Measurements from ENCODE around the gene MYO5C. TPM values are rescaled to one million over a fixed set of nuclear protein-coding genes. Genes with fewer than 3 reads are reported as not detected.
A peak's percentile ranks its signal among the peaks of the same experiment; 100 is the strongest.

Gene MYO5C
- total RNA-seq, 4 donors from 2014 or later = 56.1 to 151 (median 84.5) TPM

DNA sequence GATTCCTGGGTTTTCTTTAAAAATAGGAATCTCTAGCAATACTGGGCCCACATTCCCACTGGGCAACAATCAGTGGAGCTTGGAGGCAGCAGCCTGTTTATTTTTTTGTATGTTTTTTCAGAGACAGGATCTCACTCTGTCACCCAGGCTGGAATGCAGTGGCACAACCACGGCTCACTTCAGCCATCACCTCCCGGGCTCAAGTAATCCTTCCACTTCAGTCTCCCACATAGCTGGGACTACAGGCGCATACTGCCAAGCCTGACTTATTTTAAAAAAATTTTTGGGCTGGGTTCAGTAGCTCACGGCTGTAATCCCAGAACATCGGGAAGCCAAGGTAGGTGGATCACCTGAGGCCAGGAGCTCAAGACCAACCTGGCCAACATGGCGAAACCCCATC lies 75.4 kb downstream of the MYO5C start:
- Histone ChIP-seq H3K9me3 (no peaks in the 10 kb centered on the region), H3K27me3 (no peaks in the 10 kb centered on the region), H3K4me3 (no peak overlapping the region), H3K4me1 (no peaks in the 10 kb centered on the region), H3K27ac (no peak overlapping the region), H3K36me3 (peaks cover 0 to 7% (median 0%) of the 10 kb centered on the region in 4 donors)
- TF ChIP-seq POLR2AphosphoS5 (IDR thresholded peaks at IDR 0.05) (no peak), EP300 (IDR thresholded peaks at IDR 0.05; ENCODE audit: low read depth) (no peak), POLR2A (IDR thresholded peaks at IDR 0.05) (no peak)
- TF ChIP-seq, protein P1, sequence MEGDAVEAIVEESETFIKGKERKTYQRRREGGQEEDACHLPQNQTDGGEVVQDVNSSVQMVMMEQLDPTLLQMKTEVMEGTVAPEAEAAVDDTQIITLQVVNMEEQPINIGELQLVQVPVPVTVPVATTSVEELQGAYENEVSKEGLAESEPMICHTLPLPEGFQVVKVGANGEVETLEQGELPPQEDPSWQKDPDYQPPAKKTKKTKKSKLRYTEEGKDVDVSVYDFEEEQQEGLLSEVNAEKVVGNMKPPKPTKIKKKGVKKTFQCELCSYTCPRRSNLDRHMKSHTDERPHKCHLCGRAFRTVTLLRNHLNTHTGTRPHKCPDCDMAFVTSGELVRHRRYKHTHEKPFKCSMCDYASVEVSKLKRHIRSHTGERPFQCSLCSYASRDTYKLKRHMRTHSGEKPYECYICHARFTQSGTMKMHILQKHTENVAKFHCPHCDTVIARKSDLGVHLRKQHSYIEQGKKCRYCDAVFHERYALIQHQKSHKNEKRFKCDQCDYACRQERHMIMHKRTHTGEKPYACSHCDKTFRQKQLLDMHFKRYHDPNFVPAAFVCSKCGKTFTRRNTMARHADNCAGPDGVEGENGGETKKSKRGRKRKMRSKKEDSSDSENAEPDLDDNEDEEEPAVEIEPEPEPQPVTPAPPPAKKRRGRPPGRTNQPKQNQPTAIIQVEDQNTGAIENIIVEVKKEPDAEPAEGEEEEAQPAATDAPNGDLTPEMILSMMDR (IDR thresholded peaks at IDR 0.05) = no peak
- no peak for DNase-seq
- WGBS, 2 donors (ENCODE audit: low coverage in 1 of 2) = 94 to 95% methylated on average over 3 to 6 of the region's 6 CpGs
- intact Hi-C loops (cut with DNase I; ENCODE audit: low total_unique reads) (no loop called here), in situ Hi-C loops (cut with MboI; ENCODE audit: low pct_ligation_motif_present in 1 of 4, low pct_unique_long_range_greater_than_20kb in 1 of 4, low sequenced_read_pairs in 3 of 4) (no loop called here)

DNA sequence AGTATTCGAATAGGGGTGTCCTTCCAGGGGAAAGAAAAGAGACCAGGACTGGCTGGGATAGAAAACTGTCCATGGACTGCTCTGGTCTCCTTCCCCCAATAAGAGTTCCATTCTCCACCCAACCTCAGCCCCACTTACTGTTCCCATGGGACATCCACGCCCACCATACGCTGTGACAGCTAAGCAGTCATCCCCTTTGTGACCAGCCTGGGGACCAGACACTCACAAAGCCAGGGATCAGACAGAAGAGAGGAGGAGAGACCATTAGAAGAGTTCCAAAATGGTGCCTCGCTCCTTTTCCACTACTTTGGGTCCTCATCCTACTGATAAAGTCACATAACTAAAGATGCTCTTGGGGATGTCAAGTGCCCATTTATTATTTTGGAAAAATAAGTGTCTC lies 76.8 kb downstream of the MYO5C start:
- peaks cover 0 to 14% (median 0%) of the 10 kb centered on the region in 4 donors for H3K36me3 ChIP-seq
- H3K27me3 ChIP-seq = no peaks in the 10 kb centered on the region
- no peak overlapping the region for H3K27ac ChIP-seq
- 91 to 100% methylated on average over 1 to 4 of the region's 4 CpGs for WGBS, 2 donors (ENCODE audit: low coverage in 1 of 2)
- intact Hi-C loops (cut with DNase I; ENCODE audit: low total_unique reads) = no loop called here
- in situ Hi-C loops (cut with MboI; ENCODE audit: low pct_ligation_motif_present in 1 of 4, low pct_unique_long_range_greater_than_20kb in 1 of 4, low sequenced_read_pairs in 3 of 4) = no loop called here
- H3K4me3 ChIP-seq = no peak overlapping the region
- TF ChIP-seq POLR2AphosphoS5 (IDR thresholded peaks at IDR 0.05) = no peak
- TF ChIP-seq EP300 (IDR thresholded peaks at IDR 0.05; ENCODE audit: low read depth) = no peak
- no peak for TF ChIP-seq POLR2A (IDR thresholded peaks at IDR 0.05)
- TF ChIP-seq, protein P1 (IDR thresholded peaks at IDR 0.05) = no peak
- no peak for DNase-seq
- no peaks in the 10 kb centered on the region for H3K4me1 ChIP-seq
- H3K9me3 ChIP-seq = no peaks in the 10 kb centered on the region

DNA sequence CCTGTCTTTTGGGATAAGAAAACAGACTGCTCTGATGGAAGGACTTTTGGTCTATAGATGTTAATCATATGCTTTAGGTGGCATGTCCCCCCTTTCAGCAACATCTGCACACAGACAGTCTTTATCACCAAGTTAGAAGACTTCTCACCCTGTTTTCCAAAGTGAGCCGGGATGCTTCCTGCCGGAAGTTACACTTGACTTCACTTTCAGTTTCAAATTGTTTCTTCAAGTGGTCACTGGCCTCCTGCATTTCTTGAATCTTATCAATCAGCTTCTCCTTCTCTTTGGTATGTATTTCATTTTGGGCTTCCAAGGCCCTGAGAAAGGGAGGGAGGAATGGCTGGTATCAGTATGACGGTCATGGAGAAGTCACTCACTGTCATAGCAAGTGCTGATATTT lies 77.2 kb downstream of the MYO5C start:
- Histone ChIP-seq H3K9me3 (no peaks in the 10 kb centered on the region), H3K27ac (no peak overlapping the region), H3K4me1 (no peaks in the 10 kb centered on the region), H3K27me3 (no peaks in the 10 kb centered on the region), H3K4me3 (no peak overlapping the region), H3K36me3 (peaks cover 0 to 14% (median 0%) of the 10 kb centered on the region in 4 donors)
- 82 to 87% methylated on average over 2 to 3 of the region's 3 CpGs for WGBS, 2 donors (ENCODE audit: low coverage in 1 of 2)
- intact Hi-C loops (cut with DNase I; ENCODE audit: low total_unique reads) (no loop called here), in situ Hi-C loops (cut with MboI; ENCODE audit: low pct_ligation_motif_present in 1 of 4, low pct_unique_long_range_greater_than_20kb in 1 of 4, low sequenced_read_pairs in 3 of 4) (no loop called here)
- DNase-seq = no peak
- TF ChIP-seq EP300 (IDR thresholded peaks at IDR 0.05; ENCODE audit: low read depth) (no peak), POLR2AphosphoS5 (IDR thresholded peaks at IDR 0.05) (no peak), POLR2A (IDR thresholded peaks at IDR 0.05) (no peak)
- TF ChIP-seq, protein P1 (IDR thresholded peaks at IDR 0.05) = no peak

DNA sequence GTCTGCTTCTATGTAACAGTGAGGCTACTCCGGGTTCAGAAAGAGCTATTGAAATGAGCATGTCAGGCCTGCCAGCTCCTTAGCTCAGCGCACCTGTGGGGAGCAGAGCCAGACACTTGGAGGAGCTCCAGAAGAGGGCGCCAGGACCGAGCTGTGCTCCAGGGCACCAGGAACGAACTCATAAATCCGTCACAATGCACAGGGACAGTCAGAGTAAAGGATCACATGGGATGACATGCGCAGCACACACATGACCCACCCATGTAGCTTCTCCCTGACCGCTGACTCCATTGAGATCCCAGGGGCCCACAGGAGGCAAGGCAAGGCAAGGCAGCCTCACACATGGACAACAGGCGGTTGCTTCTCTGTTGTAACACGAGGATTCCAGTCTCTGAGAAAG lies 78.4 kb downstream of the MYO5C start:
- DNase-seq = peak; percentile 19
- H3K9me3 ChIP-seq = no peaks in the 10 kb centered on the region
- 80% methylated on average over 1 to 10 of the region's 10 CpGs for WGBS, 2 donors (ENCODE audit: low coverage in 1 of 2)
- TF ChIP-seq POLR2AphosphoS5 (IDR thresholded peaks at IDR 0.05) = no peak
- no peak for TF ChIP-seq EP300 (IDR thresholded peaks at IDR 0.05; ENCODE audit: low read depth)
- TF ChIP-seq, protein P1 (IDR thresholded peaks at IDR 0.05) = no peak
- TF ChIP-seq POLR2A (IDR thresholded peaks at IDR 0.05) = no peak
- peaks cover 0 to 14% (median 3%) of the 10 kb centered on the region in 4 donors for H3K36me3 ChIP-seq
- no peaks in the 10 kb centered on the region for H3K27me3 ChIP-seq
- no peak overlapping the region for H3K27ac ChIP-seq
- H3K4me3 ChIP-seq = no peak overlapping the region
- in situ Hi-C loops (cut with MboI; ENCODE audit: low pct_ligation_motif_present in 1 of 4, low pct_unique_long_range_greater_than_20kb in 1 of 4, low sequenced_read_pairs in 3 of 4) = no loop called here
- intact Hi-C loops (cut with DNase I; ENCODE audit: low total_unique reads) = no loop called here
- H3K4me1 ChIP-seq = no peaks in the 10 kb centered on the region

All from transverse colon (tissue), 4 donors.